ENCODE results near the gene RASSF7. TPM values are rescaled to one million over a fixed set of nuclear protein-coding genes. Genes with fewer than 3 reads are reported as not detected.
A peak's percentile ranks its signal among the peaks of the same experiment; 100 is the strongest.
"Not testable (repeated sequence)": the region's sequence is repeated elsewhere in the genome, so short reads cannot be mapped to it uniquely, and the experiment has no call there.

RASSF7 gene
- 13.8 and 29.1 TPM in 2 replicates for total RNA-seq (2014; rRNA removed; shearing (Covaris generic); ENCODE audit: low replicate concordance)

- Histone ChIP-seq H3K27ac (ENCODE audit: low read length) (no peak within 1 kb of the TSS), H3K4me3 (ENCODE audit: low read length) (peak within 1 kb of the TSS; percentile 95)
Observed at GRCh38 chr11:560305-561147, at the start of gene RASSF7, which contains the start of gene LMNTD2. RASSF7 (plus strand) TSS chr11:560970; CDS start chr11:561769, 799 bp downstream. LMNTD2 (minus strand) TSS chr11:560738; CDS start chr11:560716, 22 bp downstream.

GRCh38 chr11:512761-513595 lies 47.8 kb upstream of the RASSF7 start:
- Histone ChIP-seq H3K4me3 (ENCODE audit: low read length) (no peak overlapping the region), H3K9ac (ENCODE audit: low read length) (no peak overlapping the region), H3K27ac (ENCODE audit: low read length) (no peak overlapping the region), H4K20me1 (ENCODE audit: insufficient read depth, low read depth, low read length) (no peaks in the 10 kb centered on the region), H3K4me2 (ENCODE audit: low read depth, low read length, poor library complexity, severe bottlenecking) (no peak overlapping the region), H2AFZ (ENCODE audit: low read length) (no peak overlapping the region), H3K9me2 (replicated peaks; ENCODE audit: insufficient read depth, low read length) (no peaks in the 10 kb centered on the region), H3K79me2 (ENCODE audit: low read length) (no peaks in the 10 kb centered on the region), H3K36me3 (ENCODE audit: insufficient read depth, low read length) (no peaks in the 10 kb centered on the region), H3K27me3 (ENCODE audit: low read length) (no peaks in the 10 kb centered on the region), H3K4me1 (ENCODE audit: low read length) (no peaks in the 10 kb centered on the region), H3K9me3 (ENCODE audit: low read length) (peaks cover 4% of the 10 kb centered on the region)
- no peak for DNase-seq

More at GRCh38 chr11:560305-561147, at the start of gene RASSF7, which contains the start of gene LMNTD2:
- H3K9me3 ChIP-seq (ENCODE audit: low read length) = no peaks in the 10 kb centered on the region
- peak within 1 kb of the TSS; percentile 79 for H3K9ac ChIP-seq (ENCODE audit: low read length)
- DNase-seq = peak; percentile 97
- H3K4me2 ChIP-seq (ENCODE audit: low read depth, low read length, poor library complexity, severe bottlenecking) = peak within 1 kb of the TSS; percentile 87
- no peaks in the 10 kb centered on the region for H3K36me3 ChIP-seq (ENCODE audit: insufficient read depth, low read length)
- peaks cover 23% of the 10 kb centered on the region for H3K4me1 ChIP-seq (ENCODE audit: low read length)
- peaks cover 12% of the 10 kb centered on the region; the same call in 1 of the 2 replicates for H4K20me1 ChIP-seq (ENCODE audit: insufficient read depth, low read depth, low read length)
- H3K79me2 ChIP-seq (ENCODE audit: low read length) = 0 out of 2 replicates have a peak, but pooled peaks cover 4% of the 10 kb centered on the region
- peak within 1 kb of the TSS; percentile 79; the same call in 1 of the 2 replicates for H2AFZ ChIP-seq (ENCODE audit: low read length)
- H3K9me2 ChIP-seq (replicated peaks; ENCODE audit: insufficient read depth, low read length) = no peaks in the 10 kb centered on the region
- no peaks in the 10 kb centered on the region for H3K27me3 ChIP-seq (ENCODE audit: low read length)

GRCh38 chr11:514606-515005 lies 46.2 kb upstream of the RASSF7 start:
- Histone ChIP-seq H3K9ac (ENCODE audit: low read length) (no peak overlapping the region), H3K27ac (ENCODE audit: low read length) (no peak overlapping the region), H3K4me3 (ENCODE audit: low read length) (no peak overlapping the region), H3K4me1 (ENCODE audit: low read length) (no peaks in the 10 kb centered on the region), H3K4me2 (ENCODE audit: low read depth, low read length, poor library complexity, severe bottlenecking) (no peak overlapping the region), H2AFZ (ENCODE audit: low read length) (no peak overlapping the region), H3K9me2 (replicated peaks; ENCODE audit: insufficient read depth, low read length) (no peaks in the 10 kb centered on the region), H4K20me1 (ENCODE audit: insufficient read depth, low read depth, low read length) (no peaks in the 10 kb centered on the region), H3K79me2 (ENCODE audit: low read length) (no peaks in the 10 kb centered on the region), H3K27me3 (ENCODE audit: low read length) (no peaks in the 10 kb centered on the region), H3K9me3 (ENCODE audit: low read length) (peaks cover 4% of the 10 kb centered on the region), H3K36me3 (ENCODE audit: insufficient read depth, low read length) (no peaks in the 10 kb centered on the region)
- no peak for DNase-seq

DNA sequence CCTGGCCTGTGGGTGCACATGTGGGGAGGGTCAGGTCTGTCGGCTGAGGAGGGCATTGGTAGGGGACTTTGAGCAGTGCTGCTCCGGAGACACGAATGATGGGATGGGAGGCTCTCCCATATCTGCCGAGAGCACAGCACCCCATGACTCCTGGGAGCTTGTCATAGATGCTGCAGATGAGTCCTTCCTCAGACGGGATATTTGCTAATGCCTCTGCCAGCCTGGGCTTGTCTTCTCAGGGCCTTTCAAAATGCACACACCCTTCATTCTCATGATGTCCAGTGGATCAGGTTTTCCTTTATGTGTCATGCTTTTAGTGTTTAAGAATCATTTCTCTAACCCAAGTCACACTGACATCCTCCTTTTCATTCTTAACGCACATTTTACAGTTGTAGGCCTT lies 45.6 kb upstream of the RASSF7 start:
- H3K4me1 ChIP-seq (ENCODE audit: low read length) = no peaks in the 10 kb centered on the region
- H3K27ac ChIP-seq (ENCODE audit: low read length) = no peak overlapping the region
- no peak overlapping the region for H3K4me2 ChIP-seq (ENCODE audit: low read depth, low read length, poor library complexity, severe bottlenecking)
- H3K9me3 ChIP-seq (ENCODE audit: low read length) = peaks cover 4% of the 10 kb centered on the region
- no peaks in the 10 kb centered on the region for H3K27me3 ChIP-seq (ENCODE audit: low read length)
- H2AFZ ChIP-seq (ENCODE audit: low read length) = no peak overlapping the region
- no peaks in the 10 kb centered on the region for H3K36me3 ChIP-seq (ENCODE audit: insufficient read depth, low read length)
- no peaks in the 10 kb centered on the region for H4K20me1 ChIP-seq (ENCODE audit: insufficient read depth, low read depth, low read length)
- H3K9me2 ChIP-seq (replicated peaks; ENCODE audit: insufficient read depth, low read length) = no peaks in the 10 kb centered on the region
- H3K4me3 ChIP-seq (ENCODE audit: low read length) = no peak overlapping the region
- no peak for DNase-seq
- H3K79me2 ChIP-seq (ENCODE audit: low read length) = no peaks in the 10 kb centered on the region
- no peak overlapping the region for H3K9ac ChIP-seq (ENCODE audit: low read length)

DNA sequence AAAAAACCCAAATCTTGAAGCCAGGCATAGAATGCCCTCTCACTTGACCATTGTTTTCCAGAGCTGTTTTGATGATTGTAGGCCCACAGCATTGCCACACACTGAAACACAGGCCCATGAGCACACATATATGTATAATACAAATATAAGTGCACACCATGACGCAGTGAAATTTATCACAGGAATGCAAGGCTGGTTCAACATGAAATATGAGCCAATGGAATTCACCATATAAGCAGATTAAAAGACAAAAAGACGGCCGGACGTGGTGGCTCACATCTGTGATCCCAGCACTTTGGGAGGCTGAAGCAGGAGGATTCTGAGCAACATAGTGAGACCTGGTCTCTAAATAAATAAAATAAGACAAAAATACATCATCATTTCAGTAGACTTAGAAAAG lies 44.4 kb upstream of the RASSF7 start:
- no peaks in the 10 kb centered on the region for H3K36me3 ChIP-seq (ENCODE audit: insufficient read depth, low read length)
- no peaks in the 10 kb centered on the region for H3K79me2 ChIP-seq (ENCODE audit: low read length)
- H3K9ac ChIP-seq (ENCODE audit: low read length) = no peak overlapping the region
- peaks cover 4% of the 10 kb centered on the region for H3K9me3 ChIP-seq (ENCODE audit: low read length)
- H4K20me1 ChIP-seq (ENCODE audit: insufficient read depth, low read depth, low read length) = no peaks in the 10 kb centered on the region
- no peak overlapping the region for H3K4me2 ChIP-seq (ENCODE audit: low read depth, low read length, poor library complexity, severe bottlenecking)
- no peak overlapping the region for H3K27ac ChIP-seq (ENCODE audit: low read length)
- no peak overlapping the region for H3K4me3 ChIP-seq (ENCODE audit: low read length)
- H2AFZ ChIP-seq (ENCODE audit: low read length) = no peak overlapping the region
- H3K27me3 ChIP-seq (ENCODE audit: low read length) = no peaks in the 10 kb centered on the region
- H3K4me1 ChIP-seq (ENCODE audit: low read length) = no peaks in the 10 kb centered on the region
- no peak for DNase-seq
- H3K9me2 ChIP-seq (replicated peaks; ENCODE audit: insufficient read depth, low read length) = no peaks in the 10 kb centered on the region

DNA sequence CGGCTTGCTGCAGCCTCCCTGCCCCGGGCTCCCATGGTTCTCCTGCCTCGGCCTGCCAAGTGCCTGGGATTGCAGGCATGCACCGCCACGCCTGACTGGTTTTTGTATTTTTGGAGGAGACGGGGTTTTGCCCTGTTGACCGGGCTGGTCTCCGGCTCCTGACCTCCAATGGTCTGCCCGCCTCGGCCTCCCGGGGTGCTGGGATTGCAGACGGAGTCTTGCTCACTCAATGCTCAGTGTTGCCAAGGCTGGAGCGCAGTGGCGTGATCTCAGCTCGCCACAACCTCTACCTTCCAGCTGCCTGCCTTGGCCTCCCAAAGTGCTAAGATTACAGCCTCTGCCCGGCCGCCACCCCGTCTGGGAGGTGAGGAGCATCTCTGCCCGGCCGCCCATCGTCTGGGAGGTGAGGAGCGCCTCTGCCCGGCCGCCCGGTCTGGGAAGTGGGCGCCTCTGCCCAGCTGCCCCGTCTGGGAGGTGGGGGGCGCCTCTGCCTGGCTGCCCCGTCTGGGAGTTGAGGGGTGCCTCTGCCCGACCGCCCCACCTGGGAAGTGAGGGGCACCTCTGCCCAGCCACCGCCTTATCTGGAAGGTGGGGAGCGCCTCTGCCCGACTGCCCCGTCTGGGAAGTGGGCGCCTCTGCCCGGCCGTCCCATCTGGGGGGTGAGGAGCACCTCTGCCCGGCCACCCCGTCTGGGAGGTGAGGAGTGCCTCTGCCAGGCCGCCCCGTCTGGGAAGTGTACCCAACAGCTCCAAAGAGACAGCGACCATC lies 43.7 kb upstream of the RASSF7 start:
- not testable (repeated sequence) for H3K4me2 ChIP-seq (ENCODE audit: low read depth, low read length, poor library complexity, severe bottlenecking); H3K9me2 ChIP-seq (replicated peaks; ENCODE audit: insufficient read depth, low read length); H3K4me3 ChIP-seq (ENCODE audit: low read length); H4K20me1 ChIP-seq (ENCODE audit: insufficient read depth, low read depth, low read length); DNase-seq; H3K9ac ChIP-seq (ENCODE audit: low read length); H3K36me3 ChIP-seq (ENCODE audit: insufficient read depth, low read length); H3K4me1 ChIP-seq (ENCODE audit: low read length); H3K27me3 ChIP-seq (ENCODE audit: low read length); H3K79me2 ChIP-seq (ENCODE audit: low read length); H3K27ac ChIP-seq (ENCODE audit: low read length); H2AFZ ChIP-seq (ENCODE audit: low read length); H3K9me3 ChIP-seq (ENCODE audit: low read length)

GRCh38 chr11:518463-519202 lies 42.1 kb upstream of the RASSF7 start:
- H2AFZ ChIP-seq (ENCODE audit: low read length) = no peak overlapping the region
- H4K20me1 ChIP-seq (ENCODE audit: insufficient read depth, low read depth, low read length) = no peaks in the 10 kb centered on the region
- H3K9ac ChIP-seq (ENCODE audit: low read length) = no peak overlapping the region
- H3K27me3 ChIP-seq (ENCODE audit: low read length) = no peaks in the 10 kb centered on the region
- H3K36me3 ChIP-seq (ENCODE audit: insufficient read depth, low read length) = no peaks in the 10 kb centered on the region
- no peak overlapping the region for H3K27ac ChIP-seq (ENCODE audit: low read length)
- no peaks in the 10 kb centered on the region for H3K9me2 ChIP-seq (replicated peaks; ENCODE audit: insufficient read depth, low read length)
- H3K79me2 ChIP-seq (ENCODE audit: low read length) = no peaks in the 10 kb centered on the region
- no peak overlapping the region for H3K4me2 ChIP-seq (ENCODE audit: low read depth, low read length, poor library complexity, severe bottlenecking)
- peak; percentile 89 for DNase-seq
- peaks cover 4% of the 10 kb centered on the region for H3K9me3 ChIP-seq (ENCODE audit: low read length)
- H3K4me3 ChIP-seq (ENCODE audit: low read length) = no peak overlapping the region
- no peaks in the 10 kb centered on the region for H3K4me1 ChIP-seq (ENCODE audit: low read length)
